HEK293T (cell line): ENCODE measurements around the gene VAMP2.

Experiments
- CTCF ChIA-PET: fragments of 350-600 bp; formaldehyde crosslinking; extraction: SDS; loops from one replicate; lab custom pipeline; 2021; ENCODE audit warnings: antibody characterized with exemption, inconsistent platforms; lab: Yijun Ruan, JAX
- POLR2A ChIA-PET: fragments of 350-600 bp; formaldehyde crosslinking; extraction: SDS; loops from one replicate; lab custom pipeline; 2020; ENCODE audit warnings: antibody characterized with exemption, inconsistent platforms; lab: Yijun Ruan, JAX
- DNase-seq: peaks from one replicate; pipeline ENCODE4 v3.0.0; 2012; ENCODE audit warnings: mixed read lengths; ENCODE audit errors: extremely low spot score
- ARNT ChIP-seq: fragments of 450-650 bp; IDR thresholded peaks from 2 replicates; pipeline ENCODE4 v1.6.1; 2017; ENCODE audit warnings: mild to moderate bottlenecking
- BHLHE40 ChIP-seq: fragments of 450-650 bp; IDR thresholded peaks from 2 replicates; pipeline ENCODE4 v1.6.1; 2016; ENCODE audit warnings: mild to moderate bottlenecking, moderate library complexity, borderline replicate concordance
- CTBP1 ChIP-seq: fragments of 450-650 bp; IDR thresholded peaks from 2 replicates; pipeline ENCODE4 v1.6.1; 2016; ENCODE audit warnings: borderline replicate concordance
- ELF4 ChIP-seq: fragments of 450-650 bp; IDR thresholded peaks from 2 replicates; pipeline ENCODE4 v1.6.1; 2017; ENCODE audit warnings: antibody characterized with exemption
- FOXA1 ChIP-seq: fragments of 450-650 bp; IDR thresholded peaks from 2 replicates; pipeline ENCODE4 v1.6.1; 2016; ENCODE audit warnings: mild to moderate bottlenecking
- FOXK2 ChIP-seq: fragments of 450-650 bp; IDR thresholded peaks from 2 replicates; pipeline ENCODE4 v1.6.1; 2016; ENCODE audit warnings: mild to moderate bottlenecking
- FOXM1 ChIP-seq: fragments of 450-650 bp; IDR thresholded peaks from 2 replicates; pipeline ENCODE4 v1.6.1; 2017; ENCODE audit warnings: mild to moderate bottlenecking, borderline replicate concordance
- HDGF ChIP-seq: fragments of 450-650 bp; IDR thresholded peaks from 2 replicates; pipeline ENCODE4 v1.6.1; 2017; ENCODE audit warnings: antibody characterized with exemption, borderline replicate concordance
- L3MBTL2 ChIP-seq: fragments of 450-650 bp; conservative IDR thresholded peaks from 2 replicates; pipeline ENCODE4 v1.6.1; 2016; ENCODE audit warnings: mild to moderate bottlenecking
- LEF1 ChIP-seq: fragments of 450-650 bp; IDR thresholded peaks from 2 replicates; pipeline ENCODE4 v1.6.1; 2017; ENCODE audit warnings: mild to moderate bottlenecking, borderline replicate concordance
- NFRKB ChIP-seq: fragments of 450-650 bp; IDR thresholded peaks from 2 replicates; pipeline ENCODE4 v1.6.1; 2016; ENCODE audit warnings: mild to moderate bottlenecking, moderate library complexity
- PKNOX1 ChIP-seq: fragments of 450-650 bp; IDR thresholded peaks from 2 replicates; pipeline ENCODE4 v1.6.1; 2016
- SP1 ChIP-seq: fragments of 450-650 bp; IDR thresholded peaks from 2 replicates; pipeline ENCODE4 v1.6.1; 2017
- SUZ12 ChIP-seq: fragments of 450-650 bp; IDR thresholded peaks from 2 replicates; pipeline ENCODE4 v1.6.1; 2016; ENCODE audit warnings: mild to moderate bottlenecking
- TARDBP ChIP-seq: fragments of 450-650 bp; IDR thresholded peaks from 2 replicates; pipeline ENCODE4 v1.6.1; 2016
- ZNF384 ChIP-seq: fragments of 450-650 bp; IDR thresholded peaks from 2 replicates; pipeline ENCODE4 v1.6.1; 2016

Gene VAMP2

GRCh38 chr17:8190506-8190905, 27.8 kb upstream of the VAMP2 start:
- no peak for DNase-seq
- ChIA-PET POLR2A (interaction anchor here (0.7 to 10.5 kb wide), 11 partner anchors 11 to 597 kb away, joined by 3 to 135 read pairs (median 8); partner anchors contain the start of genes AURKB, CTC1, SLC25A35 and TMEM107), CTCF (interaction anchor here (0.7 to 0.8 kb wide), 2 partner anchors 33 to 37 kb away, joined by 4 to 5 read pairs; no protein-coding TSS in a partner anchor)
- TF ChIP-seq LEF1 = no peak
- no peak for TF ChIP-seq SP1
- no peak for TF ChIP-seq NFRKB
- no peak for TF ChIP-seq ARNT
- no peak for TF ChIP-seq L3MBTL2
- TF ChIP-seq HDGF = no peak
- TF ChIP-seq PKNOX1 = no peak
- TF ChIP-seq FOXM1 = no peak
- TF ChIP-seq ELF4 = no peak
- TF ChIP-seq CTBP1 = no peak
- no peak for TF ChIP-seq SUZ12

- peak; percentile 81 for DNase-seq
- TF ChIP-seq FOXA1 = no peak
- peak; percentile 79 for TF ChIP-seq FOXM1
- peak; percentile 65 for TF ChIP-seq L3MBTL2
- no peak for TF ChIP-seq LEF1
- TF ChIP-seq PKNOX1 = peak; percentile 88
- TF ChIP-seq FOXK2 = no peak
- no peak for TF ChIP-seq SP1
- TF ChIP-seq BHLHE40 = no peak
- TF ChIP-seq ZNF384 = no peak
- TF ChIP-seq ELF4 = peak; percentile 92
- POLR2A ChIA-PET = interaction anchor here (0.7 to 10.5 kb wide), 11 partner anchors 11 to 598 kb away, joined by 3 to 135 read pairs (median 8); partner anchors contain the start of genes AURKB, CTC1, SLC25A35 and TMEM107
- CTCF ChIA-PET = interaction anchor here (0.7 to 1.0 kb wide), 3 partner anchors 9 to 37 kb away, joined by 4 to 5 read pairs (median 5); no protein-coding TSS in a partner anchor
These were observed 27.1 kb upstream of the VAMP2 start, which contains the start of gene BORCS6 for GRCh38 chr17:8189711-8190477. Gene BORCS6 (minus strand): TSS chr17:8190180. CDS start chr17:8190140, 40 bp downstream.

- POLR2A ChIA-PET = interaction anchor here (0.7 to 10.5 kb wide), 9 partner anchors 11 to 106 kb away, joined by 3 to 135 read pairs (median 8); partner anchors contain the start of genes AURKB, CTC1 and SLC25A35
- CTCF ChIA-PET = interaction anchor here (0.7 to 1.0 kb wide), 2 partner anchors 8 to 655 kb away, joined by 3 to 5 read pairs; no protein-coding TSS in a partner anchor
- no peak for DNase-seq
- TF ChIP-seq PKNOX1 (no peak), SP1 (no peak), ARNT (no peak), ZNF384 (no peak), TARDBP (no peak), SUZ12 (no peak), L3MBTL2 (no peak), FOXM1 (no peak), ELF4 (no peak), NFRKB (no peak), FOXA1 (no peak), CTBP1 (no peak), BHLHE40 (no peak), LEF1 (no peak), FOXK2 (no peak)
These were observed 26.4 kb upstream of the VAMP2 start for GRCh38 chr17:8189041-8189710.

GRCh38 chr17:8188263-8188839, 25.6 kb upstream of the VAMP2 start:
- ChIA-PET POLR2A (interaction anchor here (0.7 to 10.5 kb wide), 9 partner anchors 11 to 188 kb away, joined by 3 to 135 read pairs (median 7); partner anchors contain the start of genes AURKB, CTC1, KRABD2 and SLC25A35), CTCF (interaction anchor here (0.6 to 0.7 kb wide), 4 partner anchors 20 to 656 kb away, joined by 3 to 5 read pairs (median 4); partner anchors contain the start of gene SLC25A35)
- DNase-seq = no peak
- TF ChIP-seq CTBP1 = no peak
- no peak for TF ChIP-seq HDGF
- no peak for TF ChIP-seq TARDBP
- no peak for TF ChIP-seq L3MBTL2
- TF ChIP-seq SUZ12 = no peak
- no peak for TF ChIP-seq BHLHE40
- no peak for TF ChIP-seq FOXM1
- TF ChIP-seq FOXK2 = no peak
- TF ChIP-seq ZNF384 = no peak
- no peak for TF ChIP-seq FOXA1
- TF ChIP-seq LEF1 = no peak
- no peak for TF ChIP-seq SP1
- TF ChIP-seq PKNOX1 = no peak
- TF ChIP-seq NFRKB = no peak
- TF ChIP-seq ELF4 = no peak
